Keratinocyte (primary cell): Measurements from ENCODE around the gene CNNM3. TPM values are rescaled to one million over a fixed set of nuclear protein-coding genes. Genes with fewer than 3 reads are reported as not detected.

Source experiments
- DNase-seq: peaks from one replicate; pipeline ENCODE4 v3.0.0-alpha.2; 2011; ENCODE audit warnings: low read depth, missing footprints, low spot score
- FAIRE-seq: peaks from 2 replicates; lab custom pipeline; 2011; peaks lifted over from hg19 to GRCh38; lab: Jason Lieb, UNC
- H2AFZ ChIP-seq: 2 replicates; pipeline ENCODE4 v1.6.0; 2012; ENCODE audit warnings: low read length, control low read depth, inconsistent platforms; ENCODE audit not compliant: control insufficient read depth
- H3K27ac ChIP-seq: 2 replicates; pipeline ENCODE4 v1.5.1; 2011; ENCODE audit warnings: low read length; ENCODE audit not compliant: control insufficient read depth, insufficient read depth
- H3K27me3 ChIP-seq: 3 replicates; pipeline ENCODE4 v1.6.0; 2011; ENCODE audit warnings: low read length; ENCODE audit not compliant: control insufficient read depth, insufficient read depth; ENCODE audit errors: extremely low read depth
- H3K36me3 ChIP-seq, 2 experiments: 2 replicates in 1 of 2; 3 replicates in 1 of 2; pipeline ENCODE4 v1.5.1; 2011; ENCODE audit warnings: low read length in 2 of 2, mild to moderate bottlenecking in 1 of 2; ENCODE audit not compliant: control insufficient read depth in 2 of 2, insufficient read depth in 2 of 2; ENCODE audit errors: extremely low read depth in 1 of 2
- H3K4me1 ChIP-seq: 3 replicates; pipeline ENCODE4 v1.5.1; 2011; ENCODE audit warnings: low read length; ENCODE audit not compliant: control insufficient read depth, insufficient read depth; ENCODE audit errors: extremely low read depth
- H3K4me2 ChIP-seq: 3 replicates; pipeline ENCODE4 v1.6.0; 2011; ENCODE audit warnings: low read depth, low read length; ENCODE audit not compliant: control insufficient read depth, insufficient read depth; ENCODE audit errors: extremely low read depth
- H3K4me3 ChIP-seq, 3 experiments: fragments of 200-600 bp in 1 of 3; sonication (generic) in 1 of 3; 2 replicates in 2 of 3; 3 replicates in 1 of 3; pipeline ENCODE4 v1.5.1; 2011 to 2016; ENCODE audit warnings: low read length in 3 of 3, mild to moderate bottlenecking in 3 of 3, control low read depth in 2 of 3, inconsistent platforms in 1 of 3, low read depth in 1 of 3, mixed read lengths in 1 of 3, mixed run types in 1 of 3, moderate library complexity in 1 of 3; ENCODE audit not compliant: control insufficient read depth in 2 of 3, insufficient read depth in 2 of 3; ENCODE audit errors: extremely low read depth in 1 of 3
- H3K79me2 ChIP-seq: 2 replicates; pipeline ENCODE4 v1.6.0; 2012; ENCODE audit warnings: low read length; ENCODE audit not compliant: control insufficient read depth, insufficient read depth
- H3K9ac ChIP-seq: 3 replicates; pipeline ENCODE4 v1.6.0; 2011; ENCODE audit warnings: low read length; ENCODE audit not compliant: control insufficient read depth, insufficient read depth; ENCODE audit errors: extremely low read depth
- H3K9me1 ChIP-seq: 3 replicates; pipeline ENCODE4 v1.6.0; 2011; ENCODE audit warnings: low read length; ENCODE audit not compliant: control insufficient read depth, insufficient read depth; ENCODE audit errors: extremely low read depth
- H3K9me3 ChIP-seq: 2 replicates; pipeline ENCODE4 v1.5.1; 2012; ENCODE audit warnings: low read depth, low read length; ENCODE audit not compliant: control insufficient read depth
- H4K20me1 ChIP-seq: 3 replicates; pipeline ENCODE4 v1.6.0; 2011; ENCODE audit warnings: low read length; ENCODE audit not compliant: control insufficient read depth, insufficient read depth; ENCODE audit errors: extremely low read depth
- CTCF ChIP-seq, 3 experiments: IDR thresholded peaks in 1 of 3; conservative IDR thresholded peaks in 1 of 3; optimal IDR thresholded peaks in 1 of 3; 2 replicates in 2 of 3; 3 replicates in 1 of 3; pipeline versions ENCODE3 to v1.5.1; 2011; ENCODE audit warnings: low read length in 3 of 3, mild to moderate bottlenecking in 3 of 3, moderate library complexity in 2 of 3, control low read depth in 1 of 3, inconsistent platforms in 1 of 3; ENCODE audit not compliant: insufficient read depth in 2 of 3; ENCODE audit errors: extremely low read depth in 1 of 3
- EZH2 ChIP-seq: IDR thresholded peaks from one replicate; pipeline ENCODE4 v1.6.1; 2012; ENCODE audit warnings: inconsistent platforms, mild to moderate bottlenecking, low read length, moderate library complexity
- dilution Hi-C: fragments of 300-500 bp; cut with MboI; formaldehyde crosslinking; loops from one replicate; pipeline ENCODE4 v1.7.0; 2020; ENCODE audit warnings: low sequenced_read_pairs; ENCODE audit not compliant: extremely low pct_ligation_motif_present
- polyA plus RNA-seq, 5 experiments: library from polyadenylated mRNA; depleted of rRNA in 3 of 5; stranded (reverse) in 3 of 5; stranded (forward) in 1 of 5; unstranded in 1 of 5; fragments of >200 nt; gene quantifications; 1 replicate in 1 of 5; 2 replicates in 3 of 5; 3 replicates in 1 of 5; pipeline versions ENCODE4 v1.2.1 to v1.2.3, GENCODE V29; 2011 to 2012; ENCODE audit warnings: missing spikeins in 2 of 5, low read depth in 1 of 5, low replicate concordance in 1 of 5

Gene CNNM3
- polyA plus RNA-seq, 1 donor (not counting 4 experiments of a cell fraction or from before 2014, with no cell fraction given) = 2.3 TPM

GRCh38 chr2:96839875-96840850 lies 24.1 kb downstream of the CNNM3 start:
- H3K27me3 ChIP-seq = no peaks in the 10 kb centered on the region
- no peak overlapping the region for H2AFZ ChIP-seq
- no peaks in the 10 kb centered on the region for H3K9me1 ChIP-seq
- dilution Hi-C loops = no loop called here
- no peak overlapping the region for H3K4me3 ChIP-seq
- no peaks in the 10 kb centered on the region for H3K79me2 ChIP-seq
- peaks cover 3% of the 10 kb centered on the region for H4K20me1 ChIP-seq
- FAIRE-seq = no peak
- no peaks in the 10 kb centered on the region for H3K4me1 ChIP-seq
- H3K9ac ChIP-seq = no peak overlapping the region
- no peak overlapping the region for H3K4me2 ChIP-seq
- peaks cover 0 to 2% of the 10 kb centered on the region in 2 experiments for H3K36me3 ChIP-seq
- DNase-seq = no peak
- TF ChIP-seq CTCF (optimal IDR thresholded peaks at IDR 0.05 in 1 of 3, IDR thresholded peaks at IDR 0.05 in 1 of 3, conservative IDR thresholded peaks at IDR 0.05 in 1 of 3; ENCODE audit: extremely low read depth in 1 of 3, insufficient read depth in 2 of 3, low read length in 3 of 3) (no peak), EZH2 (no peak)
- no peak overlapping the region for H3K27ac ChIP-seq
- no peaks in the 10 kb centered on the region for H3K9me3 ChIP-seq

- no peak overlapping the region for H3K27ac ChIP-seq
- H3K36me3 ChIP-seq = peaks cover 0 to 2% of the 10 kb centered on the region in 2 experiments
- no peaks in the 10 kb centered on the region for H3K9me1 ChIP-seq
- no peaks in the 10 kb centered on the region for H3K27me3 ChIP-seq
- TF ChIP-seq EZH2 (no peak), CTCF (optimal IDR thresholded peaks at IDR 0.05 in 1 of 3, IDR thresholded peaks at IDR 0.05 in 1 of 3, conservative IDR thresholded peaks at IDR 0.05 in 1 of 3; ENCODE audit: extremely low read depth in 1 of 3, insufficient read depth in 2 of 3, low read length in 3 of 3) (no peak)
- H3K4me3 ChIP-seq = no peak overlapping the region
- H4K20me1 ChIP-seq = peaks cover 3% of the 10 kb centered on the region
- H3K79me2 ChIP-seq = no peaks in the 10 kb centered on the region
- dilution Hi-C loops = no loop called here
- H3K9me3 ChIP-seq = no peaks in the 10 kb centered on the region
- H3K4me2 ChIP-seq = no peak overlapping the region
- no peak overlapping the region for H3K9ac ChIP-seq
- DNase-seq = no peak
- H2AFZ ChIP-seq = no peak overlapping the region
- H3K4me1 ChIP-seq = no peaks in the 10 kb centered on the region
- no peak for FAIRE-seq
These were observed 25.8 kb downstream of the CNNM3 start for GRCh38 chr2:96841701-96842495.
